ENCODE data around the gene CEP97.
"Not testable (repeated sequence)": the region's sequence is repeated elsewhere in the genome, so short reads cannot be mapped to it uniquely, and the experiment has no call there.

CEP97 gene

DNA sequence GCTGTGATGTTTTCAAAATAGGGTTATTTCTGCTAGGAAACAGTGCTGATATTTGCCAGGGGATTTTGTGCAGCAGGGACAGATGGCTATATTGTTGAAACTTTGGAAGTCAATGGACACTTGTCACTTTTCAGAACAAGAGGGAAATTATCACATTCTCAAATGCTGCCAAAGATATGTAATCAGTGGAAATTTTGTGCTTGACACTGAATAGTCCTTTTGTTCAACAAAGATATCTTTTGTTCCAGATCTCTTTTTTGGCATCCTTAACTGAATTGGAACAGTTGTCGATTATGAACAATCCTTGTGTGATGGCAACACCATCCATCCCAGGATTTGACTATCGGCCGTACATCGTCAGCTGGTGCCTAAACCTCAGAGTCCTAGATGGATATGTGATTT, 7.8 kb downstream of the CEP97 start:
- no peaks in the 10 kb centered on the region for H3K4me1 ChIP-seq (ENCODE audit: insufficient read depth, low read length)
- no peak overlapping the region for H3K9ac ChIP-seq (ENCODE audit: low read depth, low read length)
- peaks cover 89% of the 10 kb centered on the region for H3K36me3 ChIP-seq (ENCODE audit: insufficient read depth, low read length)
- H3K27ac ChIP-seq (ENCODE audit: low read depth, low read length), result no peak overlapping the region
- no peaks in the 10 kb centered on the region for H3K27me3 ChIP-seq (ENCODE audit: insufficient read depth, low read length)
- no peak overlapping the region for H3K4me3 ChIP-seq (ENCODE audit: low read length)
- WGBS, result over 99% methylated on average over 4 of the region's 4 CpGs
- no peaks in the 10 kb centered on the region for H3K9me3 ChIP-seq (ENCODE audit: insufficient read depth, low read depth, low read length)

DNA sequence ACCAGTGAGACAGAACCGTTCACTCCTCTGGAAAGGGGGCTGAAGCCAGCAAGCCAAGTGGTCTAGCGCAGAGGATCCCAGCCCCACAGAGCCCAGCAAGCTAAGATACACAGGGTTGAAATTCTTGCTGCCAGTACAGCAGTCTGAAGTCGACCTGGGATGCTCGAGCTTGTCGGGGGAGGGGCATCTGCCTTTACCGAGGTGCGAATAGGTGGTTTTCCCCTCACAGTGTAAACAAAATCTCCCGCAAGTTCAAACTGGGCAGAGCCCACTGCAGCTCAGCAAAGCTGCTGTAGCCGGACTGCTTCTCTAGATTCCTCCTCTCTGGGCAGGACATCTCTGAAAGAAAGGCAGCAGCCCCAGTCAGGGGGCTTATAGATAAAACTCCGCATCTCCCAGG, 11.4 kb downstream of the CEP97 start:
- Histone ChIP-seq H3K27me3 (ENCODE audit: insufficient read depth, low read length) (no peaks in the 10 kb centered on the region), H3K4me3 (ENCODE audit: low read length) (no peak overlapping the region), H3K9me3 (ENCODE audit: insufficient read depth, low read depth, low read length) (peaks cover 4% of the 10 kb centered on the region; the same call in 1 of the 2 replicates), H3K27ac (ENCODE audit: low read depth, low read length) (no peak overlapping the region), H3K36me3 (ENCODE audit: insufficient read depth, low read length) (peaks cover 56% of the 10 kb centered on the region), H3K9ac (ENCODE audit: low read depth, low read length) (no peak overlapping the region), H3K4me1 (ENCODE audit: insufficient read depth, low read length) (no peaks in the 10 kb centered on the region)
- 93% methylated on average over 10 of the region's 10 CpGs for WGBS

GRCh38 chr3:101741914-101742313, 17.5 kb downstream of the CEP97 start:
- not testable (repeated sequence) for H3K27ac ChIP-seq (ENCODE audit: low read depth, low read length); H3K4me3 ChIP-seq (ENCODE audit: low read length)
- 96% methylated on average over 2 of the region's 3 CpGs for WGBS

DNA sequence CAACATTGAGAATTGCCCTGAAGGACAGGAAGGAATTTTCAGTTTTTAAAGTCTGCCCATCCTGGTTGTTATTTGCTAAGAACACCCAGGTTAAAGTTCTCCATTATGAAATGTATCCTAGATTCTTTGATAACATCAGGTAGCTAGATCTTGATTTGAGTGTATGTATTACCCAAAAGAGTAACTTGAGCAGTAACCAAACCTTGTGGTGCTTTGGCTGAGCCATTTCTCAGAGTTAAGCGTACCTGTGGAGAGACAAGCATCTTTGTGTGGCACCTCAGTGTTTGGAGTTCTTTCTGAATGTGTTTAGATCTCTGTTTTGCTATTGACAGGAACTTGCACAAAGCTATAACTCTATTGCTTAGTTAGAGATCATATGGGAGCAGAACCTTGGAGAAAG, 20.4 kb downstream of the CEP97 start:
- Histone ChIP-seq H3K4me3 (ENCODE audit: low read length) (no peak overlapping the region), H3K4me1 (ENCODE audit: insufficient read depth, low read length) (no peaks in the 10 kb centered on the region), H3K36me3 (ENCODE audit: insufficient read depth, low read length) (peaks cover 16% of the 10 kb centered on the region; the same call in 1 of the 2 replicates), H3K27ac (ENCODE audit: low read depth, low read length) (no peak overlapping the region), H3K9me3 (ENCODE audit: insufficient read depth, low read depth, low read length) (no peaks in the 10 kb centered on the region), H3K27me3 (ENCODE audit: insufficient read depth, low read length) (no peaks in the 10 kb centered on the region), H3K9ac (ENCODE audit: low read depth, low read length) (no peak overlapping the region)
- WGBS, result 53% methylated on average over 1 of the region's 1 CpG

More at GRCh38 chr3:101741914-101742313, 17.5 kb downstream of the CEP97 start:
- not testable (repeated sequence) for H3K36me3 ChIP-seq (ENCODE audit: insufficient read depth, low read length); H3K27me3 ChIP-seq (ENCODE audit: insufficient read depth, low read length); H3K4me1 ChIP-seq (ENCODE audit: insufficient read depth, low read length); H3K9ac ChIP-seq (ENCODE audit: low read depth, low read length); H3K9me3 ChIP-seq (ENCODE audit: insufficient read depth, low read depth, low read length)

- not testable (repeated sequence) for H3K9me3 ChIP-seq (ENCODE audit: insufficient read depth, low read depth, low read length)
Observed at GRCh38 chr3:101745934-101746333, 21.5 kb downstream of the CEP97 start.

GRCh38 chr3:101753386-101754113, 29.1 kb downstream of the CEP97 start:
- not testable (repeated sequence) for H3K27ac ChIP-seq (ENCODE audit: low read depth, low read length); H3K4me3 ChIP-seq (ENCODE audit: low read length); H3K4me1 ChIP-seq (ENCODE audit: insufficient read depth, low read length); H3K27me3 ChIP-seq (ENCODE audit: insufficient read depth, low read length); H3K9me3 ChIP-seq (ENCODE audit: insufficient read depth, low read depth, low read length); H3K9ac ChIP-seq (ENCODE audit: low read depth, low read length)
- H3K36me3 ChIP-seq (ENCODE audit: insufficient read depth, low read length), result peaks cover 46% of the 10 kb centered on the region
- 92% methylated on average over 11 of the region's 23 CpGs for WGBS

More at GRCh38 chr3:101745934-101746333, 21.5 kb downstream of the CEP97 start:
- H3K27me3 ChIP-seq (ENCODE audit: insufficient read depth, low read length); H3K9ac ChIP-seq (ENCODE audit: low read depth, low read length); H3K4me3 ChIP-seq (ENCODE audit: low read length); H3K4me1 ChIP-seq (ENCODE audit: insufficient read depth, low read length); H3K27ac ChIP-seq (ENCODE audit: low read depth, low read length): not testable (repeated sequence)
- WGBS, result no CpG with 5 or more reads among the region's 1 CpG
- H3K36me3 ChIP-seq (ENCODE audit: insufficient read depth, low read length), result peaks cover 16% of the 10 kb centered on the region; the same call in 1 of the 2 replicates

GRCh38 chr3:101758224-101758623, 33.8 kb downstream of the CEP97 start:
- H3K4me1 ChIP-seq (ENCODE audit: insufficient read depth, low read length), result no peaks in the 10 kb centered on the region
- no peak overlapping the region for H3K27ac ChIP-seq (ENCODE audit: low read depth, low read length)
- WGBS, result 98% methylated on average over 6 of the region's 6 CpGs
- peaks cover 5% of the 10 kb centered on the region; the same call in 1 of the 2 replicates for H3K9me3 ChIP-seq (ENCODE audit: insufficient read depth, low read depth, low read length)
- H3K4me3 ChIP-seq (ENCODE audit: low read length), result no peak overlapping the region
- no peak overlapping the region for H3K9ac ChIP-seq (ENCODE audit: low read depth, low read length)
- H3K36me3 ChIP-seq (ENCODE audit: insufficient read depth, low read length), result peaks cover 73% of the 10 kb centered on the region
- H3K27me3 ChIP-seq (ENCODE audit: insufficient read depth, low read length), result no peaks in the 10 kb centered on the region

DNA sequence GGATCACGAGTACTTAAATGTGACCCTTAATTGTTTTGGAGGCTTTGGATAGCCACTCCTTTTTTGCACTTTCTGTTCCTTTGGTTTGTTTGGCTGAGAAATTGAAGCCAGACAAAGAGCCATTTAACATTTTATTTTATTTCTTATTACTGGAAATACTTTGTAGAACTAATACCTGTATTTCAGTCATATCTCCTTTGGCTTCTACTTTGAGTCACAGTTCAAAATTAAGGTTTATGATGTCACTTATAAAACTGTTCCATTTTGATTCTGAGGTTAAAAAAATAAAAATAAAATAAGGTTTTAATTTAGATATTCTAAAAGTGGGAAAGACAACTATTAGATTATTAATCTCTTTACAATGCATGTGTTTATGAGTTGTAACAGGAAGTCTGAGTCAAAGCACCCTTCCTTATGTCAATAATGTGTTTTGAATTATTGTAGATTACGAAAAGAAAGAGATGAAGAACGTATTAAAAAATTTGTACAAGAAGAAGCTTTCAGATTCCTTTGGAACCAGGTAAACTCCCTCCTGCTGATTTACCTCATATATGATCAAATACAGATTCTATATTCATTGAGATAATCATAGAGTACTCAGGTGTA, 37.7 kb downstream of the CEP97 start:
- H3K9me3 ChIP-seq (ENCODE audit: insufficient read depth, low read depth, low read length), result no peaks in the 10 kb centered on the region
- no peaks in the 10 kb centered on the region for H3K4me1 ChIP-seq (ENCODE audit: insufficient read depth, low read length)
- peaks cover 68% of the 10 kb centered on the region for H3K36me3 ChIP-seq (ENCODE audit: insufficient read depth, low read length)
- no peak overlapping the region for H3K27ac ChIP-seq (ENCODE audit: low read depth, low read length)
- no peak overlapping the region for H3K4me3 ChIP-seq (ENCODE audit: low read length)
- no peaks in the 10 kb centered on the region for H3K27me3 ChIP-seq (ENCODE audit: insufficient read depth, low read length)
- H3K9ac ChIP-seq (ENCODE audit: low read depth, low read length), result no peak overlapping the region
- 91% methylated on average over 1 of the region's 3 CpGs for WGBS

DNA sequence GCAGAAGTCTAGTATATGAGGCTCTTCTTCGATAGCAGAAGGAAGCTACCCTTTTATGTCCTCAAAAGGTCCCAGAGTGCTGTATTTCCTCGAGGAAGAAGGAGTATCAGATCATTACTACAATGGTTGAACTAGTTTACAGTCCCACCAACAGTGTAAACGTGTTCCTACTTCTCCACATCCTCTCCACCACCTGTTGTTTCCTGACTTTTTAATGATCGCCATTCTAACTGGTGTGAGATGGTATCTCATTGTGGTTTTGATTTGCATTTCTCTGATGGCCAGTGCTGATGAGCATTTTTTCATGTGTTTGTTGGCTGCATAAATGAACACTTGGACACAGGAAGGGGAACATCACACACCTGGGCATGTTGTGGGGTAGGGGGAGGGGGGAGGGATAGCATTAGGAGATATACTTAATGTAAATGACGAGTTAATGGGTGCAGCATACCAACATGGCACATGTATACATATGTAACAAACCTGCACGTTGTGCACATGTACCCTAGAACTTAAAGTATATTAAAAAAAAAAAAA, 53.4 kb downstream of the CEP97 start:
- not testable (repeated sequence) for H3K9me3 ChIP-seq (ENCODE audit: insufficient read depth, low read depth, low read length); H3K4me3 ChIP-seq (ENCODE audit: low read length); H3K36me3 ChIP-seq (ENCODE audit: insufficient read depth, low read length); H3K9ac ChIP-seq (ENCODE audit: low read depth, low read length); H3K27ac ChIP-seq (ENCODE audit: low read depth, low read length)
- 92% methylated on average over 4 of the region's 6 CpGs for WGBS
- Histone ChIP-seq H3K27me3 (ENCODE audit: insufficient read depth, low read length) (peaks cover 10% of the 10 kb centered on the region), H3K4me1 (ENCODE audit: insufficient read depth, low read length) (peaks cover 28% of the 10 kb centered on the region)

DNA sequence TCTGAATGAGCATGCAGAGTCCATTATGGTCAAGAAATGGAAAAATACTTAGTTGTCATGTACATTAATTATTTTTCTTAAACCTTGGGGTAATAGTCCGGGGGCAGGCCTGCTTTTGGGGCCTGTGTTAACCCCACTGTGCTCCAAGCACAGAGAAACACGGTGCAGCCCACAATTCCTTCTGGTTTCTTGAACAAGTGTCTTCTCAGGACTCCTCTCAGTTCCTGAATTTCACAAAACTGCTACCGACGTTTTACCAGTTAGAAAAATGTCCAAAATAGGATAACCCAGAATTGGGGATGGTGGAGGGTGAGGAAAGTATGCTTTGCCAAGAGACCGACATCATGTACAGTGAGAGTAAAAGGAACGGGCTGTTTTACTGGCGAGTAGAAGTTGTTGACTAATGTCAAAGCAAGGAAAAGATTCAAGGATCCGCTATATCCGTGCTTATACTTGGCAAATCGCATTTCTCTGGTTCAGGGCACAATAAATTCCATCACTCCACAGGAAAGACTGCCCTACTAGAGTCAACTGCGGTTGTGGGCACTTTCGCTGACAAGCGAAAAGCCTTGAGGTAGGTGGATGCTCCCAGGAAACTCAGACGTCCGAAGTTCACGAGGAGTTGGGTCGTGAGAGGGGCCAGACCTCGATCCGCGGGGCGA, 54.1 kb downstream of the CEP97 start:
- WGBS, result 32% methylated on average over 21 of the region's 21 CpGs
- peak overlapping the region; percentile 63 for H3K9ac ChIP-seq (ENCODE audit: low read depth, low read length)
- H3K4me3 ChIP-seq (ENCODE audit: low read length), result peak overlapping the region; percentile 87
- peaks cover 10% of the 10 kb centered on the region for H3K27me3 ChIP-seq (ENCODE audit: insufficient read depth, low read length)
- H3K4me1 ChIP-seq (ENCODE audit: insufficient read depth, low read length), result peaks cover 28% of the 10 kb centered on the region
- H3K9me3 ChIP-seq (ENCODE audit: insufficient read depth, low read depth, low read length), result no peaks in the 10 kb centered on the region
- no peak overlapping the region for H3K27ac ChIP-seq (ENCODE audit: low read depth, low read length)
- H3K36me3 ChIP-seq (ENCODE audit: insufficient read depth, low read length), result peaks cover 13% of the 10 kb centered on the region
